Activated CD4-positive, alpha-beta memory T cell treated with anti-CD3 and anti-CD28 coated beads for 36 hours (primary cell): ENCODE results near the gene C2CD2. TPM values are rescaled to one million over a fixed set of nuclear protein-coding genes. Genes with fewer than 3 reads are reported as not detected.

Experiments
- CTCF ChIA-PET: fragments of 350-600 bp; sonication (Branson Sonifier 250); formaldehyde crosslinking; loops from one replicate; lab custom pipeline; 2021; ENCODE audit warnings: antibody characterized with exemption, inconsistent platforms; lab: Charles Lee
- POLR2A ChIA-PET: fragments of 350-600 bp; sonication (Branson Sonifier 250); formaldehyde crosslinking; loops from one replicate; lab custom pipeline; 2021; ENCODE audit warnings: antibody characterized with exemption; lab: Charles Lee
- DNase-seq: peaks from one replicate; pipeline ENCODE4 v3.0.0-alpha.2; 2020
- H3K27ac Mint-ChIP-seq: one replicate; pipeline ENCODE4 v1.8.0; 2021; ENCODE audit warnings: mixed read lengths
- H3K27me3 Mint-ChIP-seq: one replicate; pipeline ENCODE4 v1.8.0; 2021; ENCODE audit warnings: mixed read lengths
- H3K36me3 Mint-ChIP-seq: one replicate; pipeline ENCODE4 v1.8.0; 2021; ENCODE audit warnings: mixed read lengths
- H3K4me1 Mint-ChIP-seq: one replicate; pipeline ENCODE4 v1.8.0; 2021; ENCODE audit warnings: low read depth, mixed read lengths
- H3K4me3 Mint-ChIP-seq: one replicate; pipeline ENCODE4 v1.8.0; 2021; ENCODE audit warnings: mild to moderate bottlenecking, mixed read lengths
- H3K9me3 Mint-ChIP-seq: one replicate; pipeline ENCODE4 v1.8.0; 2021; ENCODE audit warnings: mixed read lengths
- intact Hi-C: fragments of 100-400 bp; cut with micrococcal nuclease; formaldehyde crosslinking; loops from one replicate; pipeline ENCODE4 v1.15.1; 2023
- total RNA-seq, 2 experiments: library from RNA; stranded (reverse); gene quantifications; one replicate each; pipeline ENCODE4 v1.2.3, GENCODE V29; 2021

Gene C2CD2
- total RNA-seq, 2 experiments from 2014 or later = 3.8 to 7.5 TPM

DNA sequence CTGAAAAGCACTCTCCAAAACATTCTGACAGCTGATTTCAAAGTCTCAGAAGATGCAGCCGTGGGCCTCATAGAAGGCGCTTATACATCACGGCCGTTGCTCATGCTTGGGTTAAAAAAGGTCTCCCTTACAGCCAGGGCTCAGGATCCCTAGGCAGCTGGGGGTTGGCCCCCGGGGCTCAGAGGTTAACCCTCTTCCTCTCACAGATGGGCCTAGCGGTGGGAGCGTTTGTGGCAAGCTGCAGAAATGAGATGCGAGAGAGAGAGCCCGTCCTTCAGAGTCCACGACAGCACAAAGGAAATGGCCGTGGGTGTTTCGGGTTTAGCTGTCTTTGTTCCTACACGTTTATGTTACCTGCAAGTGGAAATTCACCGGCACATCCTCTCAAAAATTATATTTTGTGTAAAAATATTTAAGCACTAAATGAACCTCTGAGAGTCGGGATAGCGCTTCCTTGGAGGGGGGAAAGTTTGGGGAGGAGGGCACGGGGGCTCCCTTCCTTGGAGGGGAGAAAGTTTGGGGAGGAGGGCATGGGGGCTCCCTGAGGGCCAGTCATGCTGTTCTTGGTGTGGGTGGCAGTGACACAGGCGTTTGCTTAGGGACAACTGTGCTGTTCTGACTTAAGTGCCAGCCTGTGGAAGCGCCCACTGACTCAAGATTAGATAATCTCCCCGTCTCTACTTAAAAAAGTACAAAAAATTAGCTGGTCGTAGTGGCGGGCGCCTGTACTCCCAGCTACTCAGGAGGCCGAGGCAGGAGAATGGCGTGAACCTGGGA, 54.2 kb downstream of the C2CD2 start:
- ChIA-PET POLR2A (interaction anchor here (0.5 to 1.4 kb wide), 2 partner anchors 26 to 32 kb away, joined by 3 to 5 read pairs; no protein-coding TSS in a partner anchor), CTCF (interaction anchor here (0.6 to 2.0 kb wide), 3 partner anchors 27 to 218 kb away, joined by 4 to 7 read pairs (median 4); no protein-coding TSS in a partner anchor)
- no peak overlapping the region for H3K4me3 Mint-ChIP-seq
- DNase-seq = peak; percentile 72
- H3K27ac Mint-ChIP-seq = peak overlapping the region; percentile 72
- no peaks in the 10 kb centered on the region for H3K9me3 Mint-ChIP-seq
- peaks cover 6% of the 10 kb centered on the region for H3K36me3 Mint-ChIP-seq
- intact Hi-C loops = no loop called here
- peaks cover 35% of the 10 kb centered on the region for H3K4me1 Mint-ChIP-seq
- no peaks in the 10 kb centered on the region for H3K27me3 Mint-ChIP-seq

DNA sequence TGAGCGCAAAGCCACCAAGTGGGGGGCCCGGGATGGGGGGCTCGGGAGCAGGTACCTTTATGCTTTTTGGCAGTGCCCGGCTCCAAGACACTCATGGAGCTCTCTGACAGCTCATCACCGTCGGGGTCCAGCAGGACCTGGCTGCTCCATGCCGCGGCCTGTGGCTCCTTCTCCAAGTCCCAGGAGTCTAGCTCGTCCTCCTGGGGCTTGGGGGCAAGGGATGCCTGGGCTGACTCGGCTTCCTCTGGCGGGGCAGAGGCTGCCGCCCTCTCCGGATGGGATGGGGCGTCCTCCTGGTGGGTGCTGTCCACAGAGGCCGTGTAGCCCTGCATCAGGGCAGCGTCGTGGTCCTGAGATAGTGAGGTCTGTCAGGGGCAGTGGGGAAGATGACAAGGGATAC, 54.8 kb downstream of the C2CD2 start:
- POLR2A ChIA-PET = interaction anchor here (0.5 to 1.4 kb wide), 2 partner anchors 27 to 31 kb away, joined by 3 to 5 read pairs; no protein-coding TSS in a partner anchor
- intact Hi-C loops = no loop called here
- Mint-ChIP-seq H3K36me3 (peaks cover 5% of the 10 kb centered on the region), H3K9me3 (no peaks in the 10 kb centered on the region), H3K27me3 (no peaks in the 10 kb centered on the region), H3K4me3 (no peak overlapping the region), H3K4me1 (peaks cover 35% of the 10 kb centered on the region), H3K27ac (peak overlapping the region; percentile 72)
- CTCF ChIA-PET = interaction anchor here (1.5 to 2.0 kb wide), 2 partner anchors 28 to 218 kb away, joined by 4 to 7 read pairs; no protein-coding TSS in a partner anchor
- no peak for DNase-seq

GRCh38 chr21:41897700-41898099, 56.1 kb downstream of the C2CD2 start:
- intact Hi-C loops = no loop called here
- no peak for DNase-seq
- ChIA-PET CTCF (no interaction called here), POLR2A (interaction anchor here (1.0 to 1.1 kb wide), 2 partner anchors 17 to 18 kb away, joined by 3 read pairs; partner anchors contain the start of gene PRDM15)
- Mint-ChIP-seq H3K4me3 (no peak overlapping the region), H3K27ac (no peak overlapping the region), H3K27me3 (no peaks in the 10 kb centered on the region), H3K9me3 (no peaks in the 10 kb centered on the region), H3K4me1 (peaks cover 35% of the 10 kb centered on the region), H3K36me3 (peaks cover 5% of the 10 kb centered on the region)

DNA sequence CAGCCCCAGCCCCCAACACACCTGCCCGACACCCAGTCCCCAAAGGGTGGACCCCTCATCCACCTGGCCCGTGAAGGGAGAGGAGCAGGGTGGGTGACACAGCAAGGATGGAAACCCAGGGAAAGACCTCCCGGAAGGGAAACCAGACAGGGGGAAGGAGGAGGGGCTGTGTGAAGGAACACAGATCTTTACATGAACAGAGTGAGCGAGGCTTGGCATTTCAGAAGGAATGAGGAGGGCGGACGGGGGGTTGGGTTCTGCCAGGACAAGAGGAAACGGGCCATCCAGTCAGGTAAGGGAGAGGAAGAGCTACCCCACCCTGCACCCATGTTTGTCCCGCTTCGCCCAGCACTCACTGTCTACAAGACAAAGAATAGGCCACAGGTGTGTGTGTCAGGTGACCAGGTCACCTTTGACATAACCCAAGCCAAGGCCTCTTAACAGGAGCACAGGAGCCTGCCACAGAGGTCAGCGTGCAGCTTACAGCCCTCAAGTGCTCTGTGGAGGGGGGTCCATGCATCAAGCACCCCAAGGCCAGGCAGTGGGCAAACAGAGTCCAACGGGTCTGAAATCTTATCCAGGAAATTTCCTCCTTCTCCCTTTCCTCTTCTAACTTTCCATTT, 56.7 kb downstream of the C2CD2 start:
- CTCF ChIA-PET = no interaction called here
- intact Hi-C loops = no loop called here
- DNase-seq = no peak
- POLR2A ChIA-PET = interaction anchor here (1.1 kb wide), 1 partner anchor 18 kb away, joined by 3 read pairs; the partner anchor contains the start of gene PRDM15
- Mint-ChIP-seq H3K36me3 (peaks cover 5% of the 10 kb centered on the region), H3K4me1 (peaks cover 35% of the 10 kb centered on the region), H3K27ac (no peak overlapping the region), H3K27me3 (no peaks in the 10 kb centered on the region), H3K9me3 (no peaks in the 10 kb centered on the region), H3K4me3 (no peak overlapping the region)

GRCh38 chr21:41895643-41896493, 58.0 kb downstream of the C2CD2 start:
- ChIA-PET POLR2A (no interaction called here), CTCF (interaction anchor here (0.6 to 0.9 kb wide), 5 partner anchors 9 to 221 kb away, joined by 3 to 9 read pairs (median 3); no protein-coding TSS in a partner anchor)
- Mint-ChIP-seq H3K27me3 (no peaks in the 10 kb centered on the region), H3K4me1 (peaks cover 24% of the 10 kb centered on the region), H3K4me3 (no peak overlapping the region), H3K36me3 (no peaks in the 10 kb centered on the region), H3K27ac (no peak overlapping the region), H3K9me3 (no peaks in the 10 kb centered on the region)
- intact Hi-C loops = no loop called here
- peak; percentile 70 for DNase-seq

DNA sequence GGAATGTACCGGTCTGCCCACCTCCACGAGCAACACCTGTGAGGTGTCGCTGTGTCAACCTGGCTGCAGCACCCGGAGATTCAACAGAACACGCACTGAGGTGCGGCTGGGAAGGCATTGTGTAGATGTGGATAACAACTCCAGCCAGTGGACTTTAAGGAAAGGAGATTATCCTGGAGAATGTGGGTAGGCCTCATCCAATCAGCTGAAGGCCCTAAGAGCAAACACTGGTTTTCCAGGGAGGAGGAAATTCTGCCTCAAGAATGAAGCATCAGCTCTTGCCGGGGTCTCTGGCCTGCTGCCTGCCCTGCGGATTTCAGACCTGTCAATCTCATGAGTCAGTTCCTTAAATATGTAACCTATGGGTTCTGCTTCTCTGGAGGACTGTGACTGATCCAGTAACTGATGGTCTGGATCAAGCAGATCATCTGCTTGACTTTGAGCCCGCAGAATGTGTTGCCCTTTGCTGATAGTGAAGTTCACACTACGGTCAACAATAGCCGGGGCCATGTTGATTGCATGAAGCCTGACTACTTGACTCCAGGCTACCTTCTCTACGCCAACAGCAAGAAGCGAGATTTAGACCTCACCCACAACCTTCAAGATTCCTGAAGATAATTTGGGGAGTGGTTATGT, 58.8 kb downstream of the C2CD2 start:
- no peak for DNase-seq
- H3K36me3 Mint-ChIP-seq = no peaks in the 10 kb centered on the region
- H3K4me3 Mint-ChIP-seq = no peak overlapping the region
- H3K4me1 Mint-ChIP-seq = peaks cover 20% of the 10 kb centered on the region
- intact Hi-C loops = no loop called here
- ChIA-PET POLR2A (no interaction called here), CTCF (interaction anchor here (0.7 to 0.8 kb wide), 2 partner anchors 10 to 212 kb away, joined by 3 read pairs; no protein-coding TSS in a partner anchor)
- no peaks in the 10 kb centered on the region for H3K27me3 Mint-ChIP-seq
- no peaks in the 10 kb centered on the region for H3K9me3 Mint-ChIP-seq
- no peak overlapping the region for H3K27ac Mint-ChIP-seq

- DNase-seq = no peak
- ChIA-PET CTCF (no interaction called here), POLR2A (no interaction called here)
- Mint-ChIP-seq H3K9me3 (no peaks in the 10 kb centered on the region), H3K4me3 (no peak overlapping the region), H3K27ac (no peak overlapping the region), H3K36me3 (no peaks in the 10 kb centered on the region), H3K4me1 (peaks cover 17% of the 10 kb centered on the region), H3K27me3 (no peaks in the 10 kb centered on the region)
- intact Hi-C loops = no loop called here
Observed at GRCh38 chr21:41894511-41894910, 59.3 kb downstream of the C2CD2 start.

GRCh38 chr21:41892726-41893125, 61.1 kb downstream of the C2CD2 start:
- Mint-ChIP-seq H3K4me3 (no peak overlapping the region), H3K27me3 (no peaks in the 10 kb centered on the region), H3K36me3 (no peaks in the 10 kb centered on the region), H3K27ac (no peak overlapping the region), H3K4me1 (peaks cover 10% of the 10 kb centered on the region), H3K9me3 (no peaks in the 10 kb centered on the region)
- intact Hi-C loops = no loop called here
- DNase-seq = no peak
- CTCF ChIA-PET = no interaction called here
- POLR2A ChIA-PET = no interaction called here

- DNase-seq = no peak
- Mint-ChIP-seq H3K27ac (no peak overlapping the region), H3K4me1 (peaks cover 5% of the 10 kb centered on the region), H3K9me3 (no peaks in the 10 kb centered on the region), H3K27me3 (no peaks in the 10 kb centered on the region), H3K36me3 (no peaks in the 10 kb centered on the region), H3K4me3 (no peak overlapping the region)
- intact Hi-C loops = no loop called here
- CTCF ChIA-PET = no interaction called here
- POLR2A ChIA-PET = interaction anchor here (0.9 kb wide), 1 partner anchor 12 kb away, joined by 3 read pairs; the partner anchor contains the start of gene PRDM15
Observed at GRCh38 chr21:41891132-41891531, 62.7 kb downstream of the C2CD2 start.

DNA sequence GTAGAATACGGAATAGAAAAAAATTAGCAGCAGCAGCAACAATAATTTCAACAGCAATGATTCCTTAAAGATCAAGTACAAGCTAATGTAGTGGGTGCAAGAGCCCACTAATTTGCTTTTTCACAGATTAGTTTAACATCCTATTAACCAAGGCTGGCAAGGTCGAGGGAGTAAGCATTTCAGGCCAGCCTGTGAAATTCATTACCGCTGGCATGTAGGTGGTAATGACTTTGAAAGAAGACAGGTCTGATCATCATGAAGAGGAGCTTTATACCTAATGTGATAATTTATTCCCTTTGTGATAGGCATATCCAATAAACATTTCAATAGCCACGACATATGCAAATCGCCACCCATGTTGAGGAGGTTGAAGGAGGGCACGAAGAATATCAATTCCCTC, 63.5 kb downstream of the C2CD2 start:
- H3K4me1 Mint-ChIP-seq = no peaks in the 10 kb centered on the region
- CTCF ChIA-PET = no interaction called here
- no peak overlapping the region for H3K27ac Mint-ChIP-seq
- intact Hi-C loops = no loop called here
- no peaks in the 10 kb centered on the region for H3K36me3 Mint-ChIP-seq
- H3K9me3 Mint-ChIP-seq = no peaks in the 10 kb centered on the region
- POLR2A ChIA-PET = no interaction called here
- no peaks in the 10 kb centered on the region for H3K27me3 Mint-ChIP-seq
- H3K4me3 Mint-ChIP-seq = no peak overlapping the region
- DNase-seq = no peak

- Mint-ChIP-seq H3K9me3 (no peaks in the 10 kb centered on the region), H3K27me3 (no peaks in the 10 kb centered on the region), H3K4me1 (no peaks in the 10 kb centered on the region), H3K27ac (no peak overlapping the region), H3K4me3 (no peak overlapping the region), H3K36me3 (no peaks in the 10 kb centered on the region)
- ChIA-PET CTCF (no interaction called here), POLR2A (interaction anchor here (0.6 kb wide), 1 partner anchor 9 kb away, joined by 3 read pairs; the partner anchor contains the start of gene PRDM15)
- intact Hi-C loops = no loop called here
- DNase-seq = no peak
Observed at GRCh38 chr21:41888749-41889376, 65.0 kb downstream of the C2CD2 start.
